Dermis microvascular lymphatic vessel endothelial cell (primary cell): ENCODE results near the gene ADAMTS16. TPM values are rescaled to one million over a fixed set of nuclear protein-coding genes. Genes with fewer than 3 reads are reported as not detected.

ENCODE experiments used
- DNase-seq, 2 donors: peaks; one replicate each; pipeline versions ENCODE4 v3.0.0 to v3.0.0-alpha.2; 2010; ENCODE audit warnings: low read depth in 2 of 2
- total RNA-seq: library from RNA; depleted of rRNA; stranded (reverse); fragments of >200 nt; gene quantifications from 2 replicates; pipeline ENCODE4 v1.2.1, GENCODE V29; 2014

The ADAMTS16 gene
- total RNA-seq, 1 donor from 2014 or later = not detected

- no peak for DNase-seq
Measured at GRCh38 chr5:5343568-5343967, 203.4 kb downstream of the ADAMTS16 start.

GRCh38 chr5:5344051-5344571 lies 204.0 kb downstream of the ADAMTS16 start:
- peak; percentile 63 to 65 for DNase-seq

GRCh38 chr5:5344606-5345005 lies 204.5 kb downstream of the ADAMTS16 start:
- DNase-seq = no peak

DNA sequence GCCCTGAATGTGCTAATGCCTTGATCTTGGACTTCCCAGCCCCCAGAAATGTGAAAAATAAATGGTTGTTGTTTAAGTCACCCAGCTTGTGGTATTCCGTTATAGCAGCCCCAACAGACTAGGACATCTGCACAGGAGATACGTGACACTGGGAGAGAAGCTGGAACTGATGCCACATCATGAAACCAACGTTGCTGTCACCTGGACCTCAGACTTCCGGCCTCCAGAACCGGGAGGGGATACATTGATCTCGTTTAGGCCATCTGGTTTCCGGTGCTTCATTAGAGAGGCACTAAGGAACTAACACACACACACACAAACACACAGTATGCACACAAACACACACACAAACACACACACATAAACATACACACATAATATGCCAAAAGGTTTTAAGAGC lies 207.3 kb downstream of the ADAMTS16 start:
- DNase-seq = no peak

- no peak for DNase-seq
Measured at GRCh38 chr5:5348135-5348534, 208.0 kb downstream of the ADAMTS16 start.

GRCh38 chr5:5348576-5348975 lies 208.4 kb downstream of the ADAMTS16 start:
- DNase-seq = no peak

GRCh38 chr5:5350101-5350500 lies 210.0 kb downstream of the ADAMTS16 start:
- DNase-seq = no peak

- DNase-seq = no peak
Measured at GRCh38 chr5:5351288-5351979, 211.3 kb downstream of the ADAMTS16 start.

DNA sequence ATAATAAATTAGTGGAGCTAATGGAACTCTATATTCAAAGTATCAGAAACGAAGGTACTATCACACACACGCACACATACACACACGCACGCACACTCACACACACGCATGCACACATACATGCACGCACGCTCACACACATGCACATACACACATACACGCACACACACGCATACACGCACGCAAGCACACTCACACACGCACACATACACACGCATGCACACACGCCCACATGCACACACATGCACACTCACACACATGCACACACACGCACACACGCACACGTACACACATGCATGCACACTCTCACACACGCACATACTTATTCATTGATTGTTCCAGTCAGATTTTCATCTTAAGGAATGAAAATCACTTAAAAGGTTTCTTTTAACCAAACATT lies 212.5 kb downstream of the ADAMTS16 start:
- no peak for DNase-seq

- DNase-seq = no peak
Measured at GRCh38 chr5:5353681-5354080, 213.6 kb downstream of the ADAMTS16 start.

GRCh38 chr5:5356765-5357164 lies 216.6 kb downstream of the ADAMTS16 start:
- DNase-seq = no peak

DNA sequence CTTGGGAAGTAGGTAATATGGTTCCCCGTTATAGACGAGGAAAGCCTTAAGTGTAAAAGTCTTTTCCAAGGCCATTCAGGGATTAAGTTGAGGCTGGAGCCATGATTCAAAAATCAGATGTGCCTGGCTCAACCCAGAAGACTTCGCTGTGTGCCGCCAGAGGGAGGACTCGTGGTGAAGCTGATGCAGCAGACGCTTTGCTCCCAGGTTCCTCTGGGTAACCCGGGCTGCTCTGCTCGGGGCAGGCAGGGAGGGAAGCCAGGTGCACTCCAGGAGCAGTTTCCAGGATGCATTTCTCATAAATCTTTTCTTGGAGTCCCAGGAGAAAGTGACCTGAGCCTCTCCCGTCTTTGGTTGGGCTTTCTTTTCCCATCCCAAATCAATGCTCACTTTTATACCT lies 219.5 kb downstream of the ADAMTS16 start:
- no peak for DNase-seq

DNA sequence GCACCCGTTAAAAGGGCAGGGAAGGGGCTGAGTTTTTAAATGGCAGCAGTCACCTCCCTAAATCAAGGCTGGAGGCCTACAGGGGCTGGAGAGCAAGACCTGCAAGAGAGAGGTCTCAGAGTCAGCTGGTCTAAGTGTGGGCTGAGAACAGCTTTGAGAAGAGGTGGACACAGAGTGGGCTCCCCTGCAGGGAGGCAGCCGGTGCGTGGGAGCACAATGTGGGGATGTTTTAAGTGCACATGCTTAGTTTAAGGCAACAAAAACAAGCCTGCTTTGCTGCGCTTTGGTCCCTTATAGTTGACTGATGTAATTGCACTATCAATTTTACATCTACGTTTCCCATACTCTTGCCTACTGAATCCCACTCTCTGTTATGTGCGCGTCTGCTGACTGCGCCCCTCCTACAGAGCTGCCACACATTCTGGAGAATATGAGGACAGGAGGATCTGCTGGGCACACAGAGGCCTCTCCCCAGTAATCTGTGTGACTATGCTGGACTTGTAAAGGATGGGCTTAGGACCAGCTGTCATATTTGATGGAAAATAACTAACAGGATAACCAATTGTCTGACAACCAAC lies 220.3 kb downstream of the ADAMTS16 start:
- no peak for DNase-seq

DNA sequence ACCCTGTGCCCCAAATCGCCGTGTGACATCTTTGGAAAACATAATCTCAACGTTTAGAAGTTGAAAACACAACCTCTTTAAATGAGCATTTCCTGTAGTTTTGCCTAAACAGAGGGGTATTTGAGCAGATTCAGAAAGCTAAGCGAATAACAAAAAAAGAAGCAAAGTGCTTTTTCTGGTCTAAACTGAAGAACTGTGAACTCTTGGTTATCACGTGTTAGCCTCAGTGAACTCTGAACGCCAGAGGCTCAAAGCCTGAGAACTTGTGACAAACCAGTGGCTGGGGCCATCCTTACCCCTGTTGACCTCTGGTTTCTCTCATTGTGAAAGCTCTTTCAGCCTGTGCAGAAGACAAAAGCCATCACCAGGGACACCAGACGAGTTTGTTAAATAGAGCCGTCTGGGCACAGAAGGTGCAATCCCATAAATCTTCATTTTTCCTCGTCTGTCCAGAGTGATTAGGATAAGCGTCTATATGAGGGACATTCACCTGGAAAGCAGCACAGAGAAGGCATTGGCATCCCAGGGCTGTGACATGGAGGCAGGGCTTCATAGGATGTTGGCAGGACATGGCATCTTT lies 220.9 kb downstream of the ADAMTS16 start:
- DNase-seq = no peak

DNA sequence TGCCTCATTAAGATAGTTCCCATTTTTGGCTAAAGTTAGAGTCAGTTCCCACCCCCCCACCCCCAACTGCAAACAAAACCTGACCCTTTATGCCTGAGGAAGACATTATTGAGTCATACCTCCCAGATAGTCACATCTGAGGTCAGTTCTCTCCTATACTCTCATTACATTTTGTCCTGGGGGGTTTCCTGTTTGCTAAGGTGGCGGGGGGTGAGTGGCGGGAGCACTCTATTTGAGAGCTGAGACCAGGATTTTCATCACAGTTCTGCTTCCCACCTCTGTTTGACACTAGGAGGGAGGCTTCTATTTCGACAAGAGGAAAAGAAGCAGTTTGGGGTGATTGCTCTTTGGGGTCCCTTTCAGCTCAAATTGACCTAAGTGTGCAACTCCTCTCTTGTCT lies 222.9 kb downstream of the ADAMTS16 start:
- DNase-seq = peak in 1 of 2 donors; percentile 47

DNA sequence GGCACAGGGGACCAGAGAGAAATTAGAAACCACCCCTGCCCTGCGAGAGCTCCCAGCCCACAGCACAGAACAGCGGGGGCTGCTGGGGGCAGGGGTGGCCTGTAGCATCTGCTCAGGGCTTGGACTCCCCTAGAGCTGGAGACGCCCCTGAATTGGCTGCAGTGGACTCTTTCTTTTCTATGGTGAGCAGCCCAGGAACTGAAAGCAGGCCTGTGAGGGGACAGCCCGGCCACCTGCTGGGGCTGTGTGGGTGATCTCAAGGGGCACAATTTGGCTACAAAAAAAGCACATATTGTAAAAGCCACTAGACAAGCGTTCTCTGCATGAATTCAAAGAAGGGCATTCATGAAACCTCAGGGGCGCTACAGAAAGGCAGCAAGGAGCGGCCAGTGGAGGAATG lies 224.8 kb downstream of the ADAMTS16 start:
- no peak for DNase-seq

- DNase-seq = no peak
Measured at GRCh38 chr5:5367739-5368138, 227.6 kb downstream of the ADAMTS16 start.

GRCh38 chr5:5369051-5369605 lies 229.0 kb downstream of the ADAMTS16 start:
- no peak for DNase-seq
